Measurements from ENCODE around the gene MXD3.

DNA sequence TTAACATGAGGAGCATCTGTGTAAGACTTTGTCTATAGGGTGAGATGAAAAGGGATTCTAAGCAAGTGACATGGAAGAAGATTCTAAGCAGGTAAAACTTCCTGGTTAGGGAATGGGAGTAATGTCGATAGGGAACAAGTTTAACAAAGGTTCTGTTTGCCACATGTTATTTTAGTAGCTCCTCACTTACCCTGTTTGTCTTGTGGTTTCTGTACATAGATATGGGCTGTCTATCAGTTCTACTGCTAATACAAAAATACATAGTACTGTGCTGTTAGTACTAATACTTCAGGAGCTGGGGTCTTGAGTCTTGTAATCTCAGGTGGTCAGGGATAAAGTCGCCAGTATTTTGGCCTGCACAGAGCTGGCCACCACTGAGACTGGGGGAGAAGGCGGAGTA is 41.0 kb downstream of the MXD3 start:
- no peak for TF ChIP-seq POLR2A (IDR thresholded peaks at IDR 0.05)
- TF ChIP-seq CTCF (IDR thresholded peaks at IDR 0.05): no peak

All from adrenal gland (tissue), 5 donors.